Stimulated activated memory B cell treated with anti-CD40 and anti-IgM and Interleukin-4, amounts not matched to agents 10 μg/mL and 1 μg/mL and 100 μg/mL, for 72 hours (primary cell): ENCODE results near the gene DOK7.
A peak's percentile ranks its signal among the peaks of the same experiment; 100 is the strongest.

Source experiments
- ATAC-seq: fragments of 150-1000 bp; cut with Tn5 transposase; 2 replicates; pipeline ENCODE4 v1.10.0; 2021
- H3K27ac Mint-ChIP-seq: one replicate; pipeline ENCODE4 v1.8.0; 2022; ENCODE audit warnings: mild to moderate bottlenecking, mixed read lengths
- H3K27me3 Mint-ChIP-seq: one replicate; pipeline ENCODE4 v1.8.0; 2022; ENCODE audit warnings: mixed read lengths
- H3K36me3 Mint-ChIP-seq: one replicate; pipeline ENCODE4 v1.8.0; 2022; ENCODE audit warnings: mixed read lengths
- H3K4me1 Mint-ChIP-seq: one replicate; pipeline ENCODE4 v1.8.0; 2022; ENCODE audit warnings: mixed read lengths
- H3K4me3 Mint-ChIP-seq: one replicate; pipeline ENCODE4 v1.8.0; 2022; ENCODE audit warnings: mild to moderate bottlenecking, moderate library complexity, mixed read lengths
- H3K9me3 Mint-ChIP-seq: one replicate; pipeline ENCODE4 v1.8.0; 2022; ENCODE audit warnings: mixed read lengths

The DOK7 gene

DNA sequence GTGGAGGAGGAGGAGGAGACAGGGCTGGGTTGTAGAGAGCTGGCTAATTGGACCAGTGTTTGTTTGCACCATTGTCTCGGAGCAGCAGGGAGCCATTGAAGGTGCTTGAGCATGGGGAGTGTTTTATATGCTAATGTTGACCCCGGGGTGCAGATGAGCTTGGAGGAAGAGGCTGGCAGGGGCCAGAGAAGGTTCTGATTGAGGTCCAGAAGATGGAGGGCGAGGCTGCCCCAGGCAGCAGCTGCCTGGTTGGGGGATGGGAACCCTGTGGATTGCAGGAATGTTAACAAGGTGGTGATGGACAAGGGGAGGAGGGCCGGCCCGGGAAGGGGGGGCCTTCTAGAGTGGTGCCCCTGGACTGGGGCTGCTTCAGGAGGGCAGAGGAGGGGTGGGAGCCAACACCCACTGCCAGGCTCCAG is 18.0 kb downstream of the DOK7 start:
- no peak for ATAC-seq
- H3K27ac Mint-ChIP-seq = peak overlapping the region; percentile 57
- no peak overlapping the region for H3K4me3 Mint-ChIP-seq
- H3K9me3 Mint-ChIP-seq = no peaks in the 10 kb centered on the region
- no peaks in the 10 kb centered on the region for H3K36me3 Mint-ChIP-seq
- peaks cover 8% of the 10 kb centered on the region for H3K27me3 Mint-ChIP-seq
- H3K4me1 Mint-ChIP-seq = peaks cover 60% of the 10 kb centered on the region

DNA sequence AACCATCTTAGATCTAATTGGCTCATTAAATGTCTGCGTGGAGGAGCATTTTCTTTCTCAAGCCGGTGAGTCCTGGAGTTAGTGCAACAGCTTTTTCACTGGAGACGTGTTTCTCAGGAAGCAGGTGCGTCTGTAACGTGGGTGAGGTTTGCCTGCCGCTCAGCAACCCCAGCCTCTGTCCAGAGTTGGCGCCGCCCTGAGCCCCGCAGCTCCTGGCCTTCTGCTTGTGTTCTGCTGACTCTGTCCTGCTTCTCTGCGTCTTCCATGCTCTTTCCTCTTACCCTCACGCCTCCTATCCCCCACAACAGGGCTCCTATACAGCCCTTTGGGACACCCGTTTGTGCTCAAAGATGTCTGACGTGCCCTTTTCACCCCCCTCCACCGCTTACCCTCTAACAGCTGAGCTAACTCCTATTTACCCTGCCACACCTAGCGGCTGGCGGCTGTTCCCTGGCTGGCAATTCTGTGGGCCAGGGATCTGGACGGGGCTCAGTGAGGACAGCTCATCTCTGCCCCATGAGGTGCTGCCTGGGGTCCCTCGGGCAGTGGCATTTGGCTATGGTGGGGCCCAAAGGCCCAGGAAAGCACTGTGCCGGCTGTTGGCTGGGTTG is 18.8 kb downstream of the DOK7 start:
- Mint-ChIP-seq H3K9me3 (no peaks in the 10 kb centered on the region), H3K27me3 (peaks cover under 1% of the 10 kb centered on the region), H3K4me1 (peaks cover 68% of the 10 kb centered on the region), H3K4me3 (no peak overlapping the region), H3K27ac (peak overlapping the region; percentile 57), H3K36me3 (no peaks in the 10 kb centered on the region)
- no peak for ATAC-seq

DNA sequence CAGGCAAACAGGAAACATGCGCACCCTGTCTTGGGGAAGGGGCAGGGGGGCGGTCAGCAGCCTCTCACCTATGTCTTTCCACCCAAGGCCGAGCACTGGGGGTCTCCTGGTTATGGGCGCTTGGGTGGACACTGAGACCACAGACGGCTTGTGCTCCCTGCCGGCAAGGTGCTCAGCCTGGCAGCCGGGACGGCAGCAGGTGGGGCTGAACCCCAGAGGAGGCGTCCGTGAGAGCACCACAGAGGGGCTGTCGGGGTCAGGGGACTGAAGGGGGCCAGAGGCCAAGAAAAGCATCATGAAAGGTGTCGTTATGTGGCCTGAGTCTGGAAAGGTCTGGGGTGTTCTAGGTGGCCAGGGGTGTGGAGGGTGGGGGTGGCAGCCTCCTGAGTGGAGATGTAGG is 19.6 kb downstream of the DOK7 start:
- Mint-ChIP-seq H3K9me3 (no peaks in the 10 kb centered on the region), H3K4me3 (no peak overlapping the region), H3K36me3 (no peaks in the 10 kb centered on the region), H3K27me3 (no peaks in the 10 kb centered on the region), H3K4me1 (peaks cover 75% of the 10 kb centered on the region), H3K27ac (peak overlapping the region; percentile 57)
- ATAC-seq = no peak

DNA sequence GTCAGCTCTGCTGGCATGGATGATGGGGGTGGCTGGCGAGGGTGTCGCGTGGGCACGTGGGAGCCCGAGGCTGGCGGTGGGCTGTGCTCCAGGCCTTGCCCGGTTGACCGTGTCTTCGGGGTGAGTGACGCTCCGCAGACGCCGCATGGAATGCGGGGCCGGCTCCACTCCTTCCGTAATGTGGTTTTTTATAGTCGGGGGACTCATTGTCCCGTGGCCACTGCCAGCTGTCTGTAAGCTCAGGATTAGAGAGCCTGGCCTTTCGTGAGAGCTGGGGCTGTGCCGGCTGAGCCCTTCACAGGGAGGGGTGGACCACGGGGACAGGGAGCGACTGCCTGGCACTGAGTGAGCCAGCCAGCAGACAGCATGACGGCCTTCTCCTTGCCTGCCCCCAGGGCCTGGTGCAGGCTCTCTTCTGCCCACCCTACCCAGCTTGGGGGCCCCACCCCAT is 20.4 kb downstream of the DOK7 start:
- Mint-ChIP-seq H3K4me1 (peaks cover 82% of the 10 kb centered on the region), H3K9me3 (no peaks in the 10 kb centered on the region), H3K36me3 (no peaks in the 10 kb centered on the region), H3K4me3 (peak overlapping the region; percentile 89), H3K27ac (peak overlapping the region; percentile 57), H3K27me3 (no peaks in the 10 kb centered on the region)
- no peak for ATAC-seq

DNA sequence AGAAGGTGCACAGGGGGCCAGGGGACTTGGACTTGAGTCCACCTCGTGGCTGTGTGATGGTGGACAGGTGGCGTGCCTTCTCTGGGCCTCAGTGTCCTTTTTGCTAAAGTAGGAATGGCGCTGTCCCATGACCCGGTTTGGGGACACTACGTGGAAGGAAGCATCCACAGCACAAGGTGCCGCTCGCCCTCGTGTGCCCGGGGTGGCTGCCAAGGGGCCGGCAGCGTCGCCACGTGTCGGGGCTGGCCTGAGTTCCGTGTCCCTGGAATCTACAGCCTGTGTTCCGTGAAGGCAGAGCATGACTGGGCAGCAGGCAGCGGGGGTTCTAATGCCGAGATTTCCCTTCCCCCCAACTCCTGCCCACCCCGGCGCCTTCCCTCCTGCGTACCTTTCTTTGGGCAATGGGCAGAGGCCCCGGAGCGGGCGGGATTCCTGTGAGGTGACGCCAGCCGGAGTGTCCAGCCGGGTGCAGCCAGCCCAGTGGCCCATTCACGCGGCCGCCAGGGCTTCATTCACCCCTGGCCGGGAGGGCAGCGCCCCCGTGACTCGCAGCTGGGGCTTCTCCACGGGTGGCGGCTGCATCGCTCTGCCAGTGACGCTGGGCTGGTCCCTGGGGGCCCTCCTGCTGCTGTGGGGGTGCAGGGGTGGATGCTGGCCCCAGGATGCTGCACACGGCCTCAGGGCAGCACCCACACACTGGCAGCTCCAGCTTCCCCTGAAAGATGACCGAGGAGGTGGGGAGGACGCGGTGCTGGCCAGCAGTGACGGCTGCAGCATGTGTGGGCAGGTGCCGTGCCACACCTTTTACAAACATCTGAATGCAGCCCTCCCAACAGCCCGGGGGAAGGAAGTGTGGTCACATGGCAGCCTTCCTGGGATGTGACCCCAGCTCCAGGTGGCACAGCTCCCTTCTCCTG is 21.2 kb downstream of the DOK7 start:
- Mint-ChIP-seq H3K4me3 (peak overlapping the region; percentile 89), H3K27me3 (no peaks in the 10 kb centered on the region), H3K9me3 (no peaks in the 10 kb centered on the region), H3K36me3 (no peaks in the 10 kb centered on the region), H3K4me1 (peaks cover 90% of the 10 kb centered on the region), H3K27ac (peak overlapping the region; percentile 57)
- peak; percentile 80 for ATAC-seq

DNA sequence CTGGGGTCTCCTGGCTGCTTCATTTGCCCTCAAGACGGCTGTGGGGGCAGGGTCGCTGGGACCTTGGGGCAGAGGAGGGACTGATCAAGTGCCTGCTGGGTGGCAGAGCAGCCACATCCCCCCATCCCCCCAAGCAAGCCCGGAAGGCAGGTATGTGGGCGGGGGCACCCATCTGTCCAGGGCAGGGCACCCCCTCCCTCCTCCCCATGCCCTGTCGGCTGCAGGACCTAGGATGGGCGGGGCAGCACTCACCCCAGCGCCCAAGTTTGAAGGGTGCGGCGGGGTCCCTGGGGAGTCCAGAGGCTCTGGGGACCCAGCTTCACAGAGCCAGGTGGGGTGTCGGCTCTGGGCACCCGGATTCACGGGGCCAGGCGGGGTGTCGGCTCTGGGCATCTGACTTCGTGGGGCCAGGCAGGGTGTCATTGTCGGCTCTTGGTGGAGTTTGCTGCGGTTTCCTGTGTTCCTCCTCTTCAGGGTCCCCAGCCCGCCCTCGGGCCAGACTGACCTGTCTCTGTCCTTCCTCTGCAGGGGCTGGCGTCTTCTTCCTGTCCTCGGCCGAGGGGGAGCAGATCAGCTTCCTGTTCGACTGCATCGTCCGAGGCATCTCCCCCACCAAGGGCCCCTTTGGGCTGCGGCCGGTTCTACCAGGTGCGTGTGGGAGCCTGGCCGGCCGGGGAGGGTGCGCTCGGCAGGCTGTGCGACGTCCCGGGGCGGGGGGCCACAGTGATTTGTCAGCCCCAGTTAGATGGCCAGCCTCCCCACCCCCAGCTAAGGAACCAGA is 22.1 kb downstream of the DOK7 start:
- Mint-ChIP-seq H3K27me3 (no peaks in the 10 kb centered on the region), H3K4me3 (peak overlapping the region; percentile 89), H3K4me1 (peaks cover 94% of the 10 kb centered on the region), H3K36me3 (peaks cover 4% of the 10 kb centered on the region), H3K9me3 (no peaks in the 10 kb centered on the region), H3K27ac (peak overlapping the region; percentile 57)
- peak; percentile 84 for ATAC-seq

DNA sequence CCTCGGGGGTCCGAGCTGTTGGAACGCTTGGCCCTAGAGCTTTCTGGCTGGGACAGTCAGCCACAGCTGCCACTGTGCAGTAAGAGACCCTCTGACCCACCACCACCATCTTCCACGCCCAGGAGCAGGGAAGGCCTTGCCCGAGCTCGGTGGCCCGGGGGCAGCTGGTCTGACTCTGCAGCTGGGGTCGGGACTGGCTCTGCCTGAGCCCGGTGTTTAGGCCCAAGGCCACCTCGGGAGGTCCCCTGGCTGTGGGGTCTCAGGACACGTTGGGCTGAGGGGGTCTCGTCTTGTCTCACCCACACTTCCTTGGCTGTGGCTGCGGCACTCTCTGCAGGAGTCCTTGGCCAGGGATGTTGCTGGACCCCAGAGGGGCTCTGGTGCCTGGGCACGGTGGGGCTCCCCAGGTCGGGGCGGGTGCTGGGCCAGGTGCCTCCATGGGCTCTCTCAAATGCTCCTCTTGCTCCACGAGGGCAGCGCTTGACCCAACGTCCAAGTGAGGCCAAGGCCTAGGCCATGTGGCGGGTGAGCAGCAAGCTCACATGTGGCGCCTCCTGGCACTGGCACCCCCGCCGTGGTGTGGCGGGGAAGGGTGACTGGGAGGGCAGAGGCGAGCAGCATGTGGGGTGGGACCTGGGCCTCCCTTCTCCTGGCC is 22.9 kb downstream of the DOK7 start:
- peaks cover 12% of the 10 kb centered on the region for H3K36me3 Mint-ChIP-seq
- no peak for ATAC-seq
- peaks cover 94% of the 10 kb centered on the region for H3K4me1 Mint-ChIP-seq
- no peaks in the 10 kb centered on the region for H3K27me3 Mint-ChIP-seq
- H3K9me3 Mint-ChIP-seq = no peaks in the 10 kb centered on the region
- H3K4me3 Mint-ChIP-seq = peak overlapping the region; percentile 89
- peak overlapping the region; percentile 57 for H3K27ac Mint-ChIP-seq

DNA sequence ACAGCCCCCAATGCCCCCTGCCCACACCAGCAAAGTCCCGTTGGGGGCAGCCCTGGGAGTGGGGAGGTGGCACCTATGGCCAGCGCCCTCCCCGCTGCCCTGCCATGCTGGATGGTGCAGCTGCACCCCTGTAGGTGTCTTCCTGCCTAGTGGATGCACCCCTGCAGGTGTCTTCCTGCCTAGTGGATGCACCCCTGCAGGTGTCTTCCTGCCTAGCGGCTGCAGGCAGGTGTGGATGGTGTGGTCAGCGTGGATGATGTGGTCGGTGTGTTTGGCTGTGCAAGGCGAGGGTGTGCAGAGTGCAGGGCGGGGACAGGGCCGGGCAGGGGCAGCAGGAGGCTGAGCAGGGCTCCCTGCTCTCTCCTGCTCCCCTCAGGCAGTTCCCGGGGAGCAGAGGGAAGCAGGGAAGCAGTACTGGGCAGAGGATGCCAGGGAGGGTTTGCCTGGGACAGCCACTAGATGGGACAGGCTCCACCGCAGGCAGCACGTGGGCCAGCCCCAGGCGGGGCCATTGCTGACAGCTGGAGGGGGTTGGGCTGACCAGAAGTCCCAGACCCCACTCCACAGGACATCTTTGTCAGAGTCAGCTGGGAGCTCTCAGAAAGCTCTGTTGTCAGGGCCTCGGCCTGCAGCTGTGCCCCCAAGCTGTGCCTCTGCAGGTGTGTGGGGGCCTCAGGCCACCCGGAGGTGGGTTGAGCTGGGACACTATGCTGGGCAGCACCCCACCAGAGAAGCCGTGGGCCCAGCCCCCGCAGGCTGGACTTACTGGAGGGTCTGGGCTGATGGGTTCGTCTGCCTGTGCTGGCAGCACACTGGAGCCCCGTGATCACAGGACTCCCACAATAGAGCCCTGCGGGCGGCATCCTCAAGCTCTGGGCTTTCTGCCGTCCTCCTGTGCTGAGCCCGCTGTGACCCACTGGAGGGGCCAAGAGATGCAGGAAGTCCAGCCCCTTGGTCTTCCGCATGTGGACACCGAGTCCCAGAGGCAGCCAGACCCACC is 23.7 kb downstream of the DOK7 start:
- Mint-ChIP-seq H3K4me1 (peaks cover 94% of the 10 kb centered on the region), H3K4me3 (peak overlapping the region; percentile 89), H3K9me3 (no peaks in the 10 kb centered on the region), H3K27me3 (no peaks in the 10 kb centered on the region), H3K36me3 (peaks cover 19% of the 10 kb centered on the region), H3K27ac (peak overlapping the region; percentile 57)
- ATAC-seq = no peak

DNA sequence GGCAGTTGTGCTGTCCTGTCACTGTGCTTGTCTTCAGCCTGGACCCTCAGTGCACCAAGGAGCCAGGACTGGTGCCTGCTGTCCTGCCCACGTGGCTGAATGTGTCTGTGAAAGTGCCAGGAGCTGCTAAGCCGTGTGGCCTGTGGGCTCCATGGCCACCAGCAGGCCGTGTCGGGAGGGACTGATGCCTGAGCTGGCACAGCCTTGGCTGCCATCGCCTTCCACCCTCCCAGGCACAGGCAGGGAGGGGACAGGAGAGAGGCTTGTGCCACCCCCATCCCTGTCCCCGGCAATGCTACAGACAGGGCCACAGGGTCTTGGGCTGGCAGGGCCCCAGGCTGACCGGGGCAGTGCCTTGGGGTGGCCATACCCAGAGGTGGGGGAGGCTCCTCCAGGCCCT is 24.8 kb downstream of the DOK7 start:
- Mint-ChIP-seq H3K9me3 (no peaks in the 10 kb centered on the region), H3K4me3 (no peak overlapping the region), H3K27ac (peak overlapping the region; percentile 73), H3K27me3 (no peaks in the 10 kb centered on the region), H3K4me1 (peaks cover 89% of the 10 kb centered on the region), H3K36me3 (peaks cover 25% of the 10 kb centered on the region)
- no peak for ATAC-seq

DNA sequence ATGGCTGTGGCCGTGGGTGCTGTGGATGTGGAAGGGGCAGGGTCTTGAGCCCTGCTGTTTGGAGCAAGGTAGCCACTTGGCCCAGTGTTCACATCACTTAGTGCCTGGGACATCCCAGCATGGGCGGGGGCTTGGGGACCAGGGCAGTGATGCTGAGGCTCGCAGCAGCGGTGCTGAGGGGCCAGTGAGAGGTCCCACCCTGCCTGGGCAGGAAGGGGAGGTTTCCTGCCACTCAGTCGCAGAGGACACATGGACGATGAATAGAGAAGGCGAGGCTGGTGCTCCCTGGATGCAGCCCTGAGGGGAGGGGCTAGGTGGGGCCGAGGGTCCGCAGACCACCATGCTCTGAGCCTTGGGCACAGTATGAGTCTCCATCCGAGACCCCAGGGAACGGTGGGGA is 25.7 kb downstream of the DOK7 start:
- Mint-ChIP-seq H3K27ac (peak overlapping the region; percentile 73), H3K36me3 (peaks cover 25% of the 10 kb centered on the region), H3K9me3 (no peaks in the 10 kb centered on the region), H3K4me3 (peak overlapping the region; percentile 28), H3K4me1 (peaks cover 82% of the 10 kb centered on the region), H3K27me3 (no peaks in the 10 kb centered on the region)
- ATAC-seq = no peak

DNA sequence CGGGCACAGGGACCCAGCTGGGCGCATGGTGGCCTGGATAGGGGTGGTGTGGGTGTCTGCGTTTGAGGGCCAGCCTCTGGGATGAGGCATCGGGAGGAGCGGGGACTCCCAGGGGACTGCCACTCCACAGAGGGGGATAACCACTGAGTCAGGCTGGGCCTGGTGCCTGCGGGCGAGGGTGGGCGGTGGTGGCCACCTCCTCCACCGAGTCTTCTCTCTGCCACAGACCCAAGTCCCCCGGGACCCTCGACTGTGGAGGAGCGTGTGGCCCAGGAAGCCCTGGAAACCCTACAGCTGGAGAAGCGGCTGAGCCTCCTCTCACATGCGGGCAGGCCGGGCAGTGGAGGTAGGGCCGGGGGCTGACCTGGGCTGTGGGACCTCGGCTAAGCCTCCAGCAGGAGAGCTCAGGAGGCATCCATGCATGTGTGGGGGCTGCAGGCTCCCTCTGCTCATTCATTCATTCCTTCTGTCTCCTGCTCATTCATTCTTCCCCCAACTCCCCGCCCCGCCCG is 26.4 kb downstream of the DOK7 start:
- H3K27me3 Mint-ChIP-seq = no peaks in the 10 kb centered on the region
- H3K4me3 Mint-ChIP-seq = no peak overlapping the region
- peaks cover 75% of the 10 kb centered on the region for H3K4me1 Mint-ChIP-seq
- no peaks in the 10 kb centered on the region for H3K9me3 Mint-ChIP-seq
- H3K36me3 Mint-ChIP-seq = peaks cover 25% of the 10 kb centered on the region
- no peak for ATAC-seq
- H3K27ac Mint-ChIP-seq = peak overlapping the region; percentile 73

DNA sequence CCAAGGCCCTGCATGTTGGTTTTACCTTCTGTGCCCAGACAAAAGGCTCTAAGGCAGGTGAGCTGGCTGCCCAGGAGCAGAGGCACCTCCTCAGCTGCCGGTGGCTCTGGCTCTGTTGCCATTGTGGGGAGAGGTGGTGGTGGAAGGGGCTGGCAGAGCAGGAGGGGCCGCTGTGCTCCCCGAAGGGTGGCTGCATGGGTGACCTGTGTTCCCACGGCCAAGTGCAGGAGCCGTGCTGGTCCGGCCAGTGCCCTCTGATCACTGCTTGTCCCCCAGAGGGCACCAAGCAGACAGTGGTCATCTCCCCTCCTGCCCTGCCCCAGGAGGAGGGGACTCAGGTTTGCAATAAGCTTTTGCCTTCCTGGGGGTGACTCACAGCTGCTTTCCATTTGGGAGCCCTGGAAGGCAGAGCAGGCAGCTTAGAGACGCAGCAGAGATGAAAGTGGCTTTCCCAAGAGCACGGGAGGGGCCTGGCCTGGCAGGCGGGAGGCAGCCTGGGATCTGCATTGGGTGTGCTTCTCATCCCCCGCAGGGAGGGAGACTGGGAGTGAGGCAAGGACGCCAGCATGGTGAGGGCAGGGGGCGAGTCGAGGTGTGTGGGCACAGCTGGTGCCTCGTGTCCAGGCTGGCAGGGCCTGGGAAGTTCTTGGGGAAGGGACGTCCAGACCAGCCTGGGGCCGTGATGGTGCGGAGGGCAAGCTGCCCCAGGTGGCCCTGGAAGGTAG is 28.7 kb downstream of the DOK7 start:
- Mint-ChIP-seq H3K27ac (no peak overlapping the region), H3K27me3 (no peaks in the 10 kb centered on the region)

More for the DNA sequence above, 28.7 kb downstream of the DOK7 start:
- H3K36me3 Mint-ChIP-seq = peaks cover 25% of the 10 kb centered on the region
- H3K4me3 Mint-ChIP-seq = no peak overlapping the region
- peaks cover 71% of the 10 kb centered on the region for H3K4me1 Mint-ChIP-seq
- H3K9me3 Mint-ChIP-seq = no peaks in the 10 kb centered on the region
- ATAC-seq = no peak
